ENCODE measurements around the gene RABGAP1L. TPM values are rescaled to one million over a fixed set of nuclear protein-coding genes. Genes with fewer than 3 reads are reported as not detected.

The RABGAP1L gene
- total RNA-seq, 6 experiments from 2014 or later = 11.7 to 23.1 (median 18.5) TPM

DNA sequence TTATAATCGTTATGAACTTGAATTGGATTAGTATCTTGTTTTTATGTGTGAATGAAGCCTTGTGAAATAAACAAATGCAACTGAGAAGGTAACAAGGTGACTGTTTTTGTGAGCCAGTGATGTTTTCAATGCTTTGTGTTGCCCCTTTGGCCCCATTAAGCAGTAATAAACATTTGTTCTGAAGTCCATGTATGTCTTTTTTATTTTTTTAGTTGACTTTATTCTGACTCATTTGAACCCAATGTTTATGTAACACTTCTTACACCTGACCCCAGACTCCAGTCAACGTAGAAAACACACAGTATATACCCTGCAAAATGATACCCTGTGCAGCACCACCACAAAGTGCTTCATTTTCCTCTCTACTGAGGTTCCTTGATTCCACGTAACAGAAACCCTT is 835.8 kb downstream of the RABGAP1L start:
- no peak for ATAC-seq
- intact Hi-C loops (cut with DNase I) = loop anchor here in 1 of 2 donors (5.0 kb wide), 1 partner anchor 228 kb away; no protein-coding TSS in a partner anchor
- no peak for DNase-seq
- Histone ChIP-seq H3K27ac (no peak overlapping the region), H3K27me3 (no peaks in the 10 kb centered on the region), H3K4me1 (peaks cover 0 to 5% (median 0%) of the 10 kb centered on the region in 4 donors), H3K4me3 (no peak overlapping the region), H3K9me3 (no peaks in the 10 kb centered on the region), H3K36me3 (no peaks in the 10 kb centered on the region)
- WGBS (ENCODE audit: insufficient coverage, low coverage, low lambda C conversion rate, missing lambda C conversion rate) = 59% methylated on average over 3 of the region's 3 CpGs
- TF ChIP-seq, protein P1, sequence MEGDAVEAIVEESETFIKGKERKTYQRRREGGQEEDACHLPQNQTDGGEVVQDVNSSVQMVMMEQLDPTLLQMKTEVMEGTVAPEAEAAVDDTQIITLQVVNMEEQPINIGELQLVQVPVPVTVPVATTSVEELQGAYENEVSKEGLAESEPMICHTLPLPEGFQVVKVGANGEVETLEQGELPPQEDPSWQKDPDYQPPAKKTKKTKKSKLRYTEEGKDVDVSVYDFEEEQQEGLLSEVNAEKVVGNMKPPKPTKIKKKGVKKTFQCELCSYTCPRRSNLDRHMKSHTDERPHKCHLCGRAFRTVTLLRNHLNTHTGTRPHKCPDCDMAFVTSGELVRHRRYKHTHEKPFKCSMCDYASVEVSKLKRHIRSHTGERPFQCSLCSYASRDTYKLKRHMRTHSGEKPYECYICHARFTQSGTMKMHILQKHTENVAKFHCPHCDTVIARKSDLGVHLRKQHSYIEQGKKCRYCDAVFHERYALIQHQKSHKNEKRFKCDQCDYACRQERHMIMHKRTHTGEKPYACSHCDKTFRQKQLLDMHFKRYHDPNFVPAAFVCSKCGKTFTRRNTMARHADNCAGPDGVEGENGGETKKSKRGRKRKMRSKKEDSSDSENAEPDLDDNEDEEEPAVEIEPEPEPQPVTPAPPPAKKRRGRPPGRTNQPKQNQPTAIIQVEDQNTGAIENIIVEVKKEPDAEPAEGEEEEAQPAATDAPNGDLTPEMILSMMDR (IDR thresholded peaks at IDR 0.05) = no peak
- TF ChIP-seq POLR2A (IDR thresholded peaks at IDR 0.05) = no peak

DNA sequence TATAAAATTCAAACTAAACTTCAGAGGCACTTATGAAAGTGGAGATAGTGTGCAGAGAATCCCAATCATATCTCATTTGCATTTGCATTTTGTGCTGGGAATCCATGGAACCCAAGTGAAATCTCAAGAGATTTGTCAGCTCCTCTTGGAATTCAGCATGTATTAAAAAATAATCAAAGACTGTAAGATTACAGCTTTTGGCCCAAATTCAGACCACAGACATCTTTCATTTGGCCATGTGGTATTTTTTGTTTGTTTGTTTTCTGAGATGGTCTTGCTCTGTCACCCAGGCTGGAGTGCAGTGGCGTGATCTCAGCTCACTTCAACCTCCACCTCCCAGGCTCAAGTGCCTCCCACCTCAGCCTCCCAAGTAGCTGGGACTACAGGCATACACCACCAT is 836.6 kb downstream of the RABGAP1L start:
- Histone ChIP-seq H3K4me1 (peaks cover 0 to 4% (median 0%) of the 10 kb centered on the region in 4 donors), H3K27ac (no peak overlapping the region), H3K9me3 (no peaks in the 10 kb centered on the region), H3K4me3 (no peak overlapping the region), H3K36me3 (no peaks in the 10 kb centered on the region), H3K27me3 (no peaks in the 10 kb centered on the region)
- DNase-seq (no peak), ATAC-seq (no peak)
- 89% methylated on average over 1 of the region's 1 CpG for WGBS (ENCODE audit: insufficient coverage, low coverage, low lambda C conversion rate, missing lambda C conversion rate)
- intact Hi-C loops (cut with DNase I) = loop anchor here in 1 of 2 donors (5.0 kb wide), 1 partner anchor 229 kb away; no protein-coding TSS in a partner anchor
- TF ChIP-seq, protein P1 (IDR thresholded peaks at IDR 0.05) = no peak
- no peak for TF ChIP-seq POLR2A (IDR thresholded peaks at IDR 0.05)

DNA sequence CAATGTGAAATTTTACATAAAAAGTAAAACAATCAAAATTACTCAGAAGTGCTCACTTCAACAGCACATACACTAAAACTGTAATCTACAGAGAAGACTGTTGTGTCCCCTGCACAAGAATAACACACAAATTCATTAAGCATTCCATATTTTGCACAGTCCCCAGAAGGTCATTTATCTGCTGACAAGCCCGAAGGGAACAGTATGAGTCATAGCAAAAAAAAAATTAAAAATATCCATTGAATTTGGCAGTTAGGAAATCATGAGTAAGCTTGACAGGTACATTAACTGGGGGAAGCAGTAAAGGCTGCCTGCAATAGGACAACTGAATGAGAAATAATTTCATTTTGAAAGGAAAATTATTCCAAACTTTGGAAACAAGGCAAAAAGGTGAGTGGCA is 837.2 kb downstream of the RABGAP1L start:
- Histone ChIP-seq H3K36me3 (no peaks in the 10 kb centered on the region), H3K4me3 (no peak overlapping the region), H3K9me3 (no peaks in the 10 kb centered on the region), H3K27me3 (no peaks in the 10 kb centered on the region), H3K27ac (no peak overlapping the region), H3K4me1 (peaks cover 0 to 8% (median 2%) of the 10 kb centered on the region in 4 donors)
- no peak for TF ChIP-seq POLR2A (IDR thresholded peaks at IDR 0.05)
- TF ChIP-seq, protein P1 (IDR thresholded peaks at IDR 0.05) = no peak
- no peak for ATAC-seq
- DNase-seq = no peak
- 41% methylated on average over 1 of the region's 1 CpG for WGBS (ENCODE audit: insufficient coverage, low coverage, low lambda C conversion rate, missing lambda C conversion rate)
- intact Hi-C loops (cut with DNase I) = loop anchor here in 1 of 2 donors (5.0 kb wide), 1 partner anchor 229 kb away; no protein-coding TSS in a partner anchor

DNA sequence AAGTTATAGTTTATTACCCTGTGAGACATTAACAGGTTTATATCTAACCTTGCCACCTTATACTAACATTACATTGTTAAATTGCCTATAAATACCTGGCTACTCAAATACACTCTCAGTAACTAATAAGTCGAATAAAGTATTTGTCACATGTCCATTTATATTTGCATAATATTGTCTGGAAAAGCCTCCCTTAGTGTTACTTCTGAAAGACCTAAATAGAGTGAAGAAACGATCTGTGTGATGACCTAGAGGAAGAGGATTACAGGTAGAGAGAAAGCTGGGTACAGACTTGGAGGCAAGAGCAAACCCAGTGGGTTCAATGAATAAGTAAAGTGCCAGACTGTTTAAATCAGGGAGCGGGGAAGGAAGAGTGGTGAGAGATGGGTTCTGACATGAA is 837.7 kb downstream of the RABGAP1L start:
- Histone ChIP-seq H3K4me3 (no peak overlapping the region), H3K4me1 (peaks cover 0 to 13% (median 3%) of the 10 kb centered on the region in 4 donors), H3K9me3 (no peaks in the 10 kb centered on the region), H3K27ac (no peak overlapping the region), H3K27me3 (no peaks in the 10 kb centered on the region), H3K36me3 (no peaks in the 10 kb centered on the region)
- intact Hi-C loops (cut with DNase I) = loop anchor here in 1 of 2 donors (5.0 kb wide), 1 partner anchor 230 kb away; no protein-coding TSS in a partner anchor
- DNase-seq = no peak
- ATAC-seq = no peak
- WGBS (ENCODE audit: insufficient coverage, low coverage, low lambda C conversion rate, missing lambda C conversion rate) = 92% methylated on average over 3 of the region's 3 CpGs
- TF ChIP-seq, protein P1 (IDR thresholded peaks at IDR 0.05) = no peak
- TF ChIP-seq POLR2A (IDR thresholded peaks at IDR 0.05) = no peak

Data from right lobe of liver (tissue), 6 donors.